H9 (cell line): ENCODE measurements around the gene CEP68. TPM values are rescaled to one million over a fixed set of nuclear protein-coding genes. Genes with fewer than 3 reads are reported as not detected.

ENCODE experiments used
- DNase-seq: peaks from one replicate; pipeline ENCODE4 v3.0.0-alpha.2; 2017
- H2AFZ ChIP-seq: one replicate; pipeline ENCODE4 v1.6.1; 2013; ENCODE audit warnings: mild to moderate bottlenecking, low read length, control low read depth, moderate library complexity
- H2AK5ac ChIP-seq: 2 replicates; pipeline ENCODE4 v1.6.1; 2013; ENCODE audit warnings: low read length, control low read depth, mixed read lengths; ENCODE audit not compliant: insufficient read length
- H2BK120ac ChIP-seq: one replicate; pipeline ENCODE4 v1.6.1; 2013; ENCODE audit warnings: low read depth, mild to moderate bottlenecking, low read length, control low read depth, inconsistent platforms; ENCODE audit not compliant: poor library complexity, severe bottlenecking
- H2BK12ac ChIP-seq: 2 replicates; pipeline ENCODE4 v1.6.1; 2013; ENCODE audit warnings: low read length, control low read depth, mixed read lengths, low read depth; ENCODE audit not compliant: insufficient read length
- H2BK15ac ChIP-seq: 2 replicates; pipeline ENCODE4 v1.6.1; 2013; ENCODE audit warnings: low read depth, low read length, control low read depth
- H2BK20ac ChIP-seq: one replicate; pipeline ENCODE4 v1.6.1; 2013; ENCODE audit warnings: low read depth, mild to moderate bottlenecking, low read length, control low read depth, inconsistent platforms; ENCODE audit not compliant: poor library complexity, severe bottlenecking
- H2BK5ac ChIP-seq: 2 replicates; pipeline ENCODE4 v1.6.1; 2013; ENCODE audit warnings: low read length, control low read depth, mixed read lengths; ENCODE audit not compliant: insufficient read length
- H3K14ac ChIP-seq: 2 replicates; pipeline ENCODE4 v1.6.1; 2013; ENCODE audit warnings: low read length, control low read depth; ENCODE audit not compliant: insufficient read depth
- H3K18ac ChIP-seq: 2 replicates; pipeline ENCODE4 v1.6.1; 2013; ENCODE audit warnings: low read depth, mild to moderate bottlenecking, mixed read lengths, low read length, control low read depth; ENCODE audit not compliant: insufficient read length
- H3K23ac ChIP-seq: 2 replicates; pipeline ENCODE4 v1.6.1; 2013; ENCODE audit warnings: low read length, control low read depth, mixed read lengths, low read depth; ENCODE audit not compliant: insufficient read length
- H3K23me2 ChIP-seq: 2 replicates; pipeline ENCODE4 v1.6.1; 2013; ENCODE audit warnings: low read depth, mild to moderate bottlenecking, mixed read lengths, low read length, control low read depth; ENCODE audit not compliant: insufficient read length, poor library complexity, severe bottlenecking
- H3K27ac ChIP-seq: 2 replicates; pipeline ENCODE4 v1.5.1; 2013; ENCODE audit warnings: low read length, control low read depth, mixed read lengths, low read depth; ENCODE audit not compliant: insufficient read length
- H3K27me3 ChIP-seq: 2 replicates; pipeline ENCODE4 v1.6.1; 2013; ENCODE audit warnings: low read length, control low read depth, inconsistent platforms; ENCODE audit not compliant: insufficient read depth
- H3K4ac ChIP-seq: 2 replicates; pipeline ENCODE4 v1.6.1; 2013; ENCODE audit warnings: low read depth, mild to moderate bottlenecking, control low read depth, inconsistent platforms, low read length, moderate library complexity
- H3K4me1 ChIP-seq: 2 replicates; pipeline ENCODE4 v1.6.1; 2013; ENCODE audit warnings: low read length, control low read depth, inconsistent platforms; ENCODE audit not compliant: insufficient read depth
- H3K4me2 ChIP-seq: 2 replicates; pipeline ENCODE4 v1.6.1; 2013; ENCODE audit warnings: low read length, control low read depth, mixed read lengths; ENCODE audit not compliant: insufficient read length, insufficient read depth
- H3K56ac ChIP-seq: 2 replicates; pipeline ENCODE4 v1.6.1; 2013; ENCODE audit warnings: low read depth, mild to moderate bottlenecking, mixed read lengths, low read length, control low read depth; ENCODE audit not compliant: insufficient read length
- H3K79me1 ChIP-seq: 2 replicates; pipeline ENCODE4 v1.6.1; 2013; ENCODE audit warnings: low read depth, mild to moderate bottlenecking, moderate library complexity, low read length, control low read depth, inconsistent platforms; ENCODE audit not compliant: insufficient read depth, poor library complexity, severe bottlenecking
- H3K79me2 ChIP-seq: 2 replicates; pipeline ENCODE4 v1.6.1; 2013; ENCODE audit warnings: low read length, control low read depth, inconsistent platforms; ENCODE audit not compliant: insufficient read depth
- H3K9ac ChIP-seq: 2 replicates; pipeline ENCODE4 v1.6.1; 2013; ENCODE audit warnings: low read length, control low read depth, mixed read lengths; ENCODE audit not compliant: insufficient read length; ENCODE audit errors: extremely low read depth
- H3K9me3 ChIP-seq: one replicate; pipeline ENCODE4 v1.6.1; 2013; ENCODE audit warnings: low read depth, low read length, inconsistent platforms; ENCODE audit not compliant: control insufficient read depth
- H3T11ph ChIP-seq: one replicate; pipeline ENCODE4 v1.6.1; 2013; ENCODE audit warnings: mild to moderate bottlenecking, low read length, control low read depth, inconsistent platforms
- H4K20me1 ChIP-seq: one replicate; pipeline ENCODE4 v1.6.1; 2013; ENCODE audit not compliant: control insufficient read depth, insufficient read length, insufficient read depth
- H4K5ac ChIP-seq: 2 replicates; pipeline ENCODE4 v1.6.1; 2013; ENCODE audit warnings: low read depth, mild to moderate bottlenecking, mixed read lengths, low read length, control low read depth; ENCODE audit not compliant: insufficient read length
- H4K8ac ChIP-seq: replicated peaks from 2 replicates; pipeline ENCODE4 v1.6.1; 2013; ENCODE audit warnings: low read length, control low read depth, mixed read lengths, low read depth; ENCODE audit not compliant: insufficient read length
- H4K91ac ChIP-seq: 2 replicates; pipeline ENCODE4 v1.6.1; 2013; ENCODE audit warnings: low read depth, mild to moderate bottlenecking, moderate library complexity, mixed read lengths, low read length, control low read depth; ENCODE audit not compliant: insufficient read length
- H3K27ac Mint-ChIP-seq, 3 experiments: 2 replicates in 2 of 3; 3 replicates in 1 of 3; pipeline ENCODE4 v1.8.0; 2020 to 2021; ENCODE audit warnings: mixed read lengths in 3 of 3, mild to moderate bottlenecking in 1 of 3, moderate library complexity in 1 of 3
- H3K27me3 Mint-ChIP-seq: 2 replicates; pipeline ENCODE4 v1.8.0; 2021; ENCODE audit warnings: low read depth, mild to moderate bottlenecking, moderate library complexity, mixed read lengths
- H3K36me3 Mint-ChIP-seq, 3 experiments: 2 replicates in 2 of 3; 3 replicates in 1 of 3; pipeline ENCODE4 v1.8.0; 2020 to 2021; ENCODE audit warnings: low read depth in 3 of 3, mixed read lengths in 3 of 3; ENCODE audit not compliant: insufficient read depth in 1 of 3
- H3K4me1 Mint-ChIP-seq, 2 experiments: 2 replicates each; pipeline ENCODE4 v1.8.0; 2020; ENCODE audit warnings: mixed read lengths in 2 of 2
- H3K4me3 Mint-ChIP-seq, 2 experiments: 2 replicates in 1 of 2; 3 replicates in 1 of 2; pipeline ENCODE4 v1.8.0; 2020 to 2021; ENCODE audit warnings: mild to moderate bottlenecking in 2 of 2, mixed read lengths in 2 of 2, moderate library complexity in 1 of 2
- H3K9me3 Mint-ChIP-seq, 2 experiments: 2 replicates in 1 of 2; 3 replicates in 1 of 2; pipeline ENCODE4 v1.8.0; 2020; ENCODE audit warnings: mild to moderate bottlenecking in 2 of 2, mixed read lengths in 2 of 2, moderate library complexity in 1 of 2
- WGBS: extraction: QIAGEN DNeasy Blood & Tissue Kit; methylation state at CpG from one replicate; pipeline ENCODE4 v1.1.7; 2013; ENCODE audit warnings: missing lambda C conversion rate, low lambda C conversion rate, mixed read lengths; ENCODE audit not compliant: insufficient read length; ENCODE audit errors: extremely low coverage; 5-methylcytosine and 5-hydroxymethylcytosine counted together
- total RNA-seq: library from RNA; stranded (reverse); gene quantifications from 2 replicates; pipeline ENCODE4 v1.2.1, GENCODE V29; 2021
- TF ChIP-seq, protein P1 (sequence below): fragments of 200-600 bp; sonication (generic); conservative IDR thresholded peaks from 3 replicates; pipeline ENCODE4 v1.8.0; 2021; ENCODE audit warnings: antibody characterized with exemption, mild to moderate bottlenecking

CEP68 gene
- total RNA-seq, 1 experiment from 2014 or later: 20.2 TPM

GRCh38 chr2:65032019-65032975 lies 23.9 kb upstream of the CEP68 start:
- Histone ChIP-seq H3K4me1 (peaks cover 8% of the 10 kb centered on the region), H4K20me1 (no peaks in the 10 kb centered on the region), H3K23me2 (no peaks in the 10 kb centered on the region), H3T11ph (no peak overlapping the region), H3K79me2 (no peaks in the 10 kb centered on the region), H3K56ac (no peak overlapping the region), H3K27me3 (no peaks in the 10 kb centered on the region), H3K4me2 (no peak overlapping the region), H4K8ac (no peak overlapping the region), H3K9me3 (no peaks in the 10 kb centered on the region), H2AK5ac (no peak overlapping the region), H3K27ac (no peak overlapping the region), H3K9ac (no peak overlapping the region), H2BK15ac (no peak overlapping the region), H2BK120ac (no peak overlapping the region), H4K91ac (no peak overlapping the region), H3K4ac (no peak overlapping the region), H2BK20ac (no peak overlapping the region), H3K18ac (no peak overlapping the region), H2BK5ac (no peak overlapping the region), H3K23ac (no peak overlapping the region), H2BK12ac (no peak overlapping the region), H2AFZ (no peak overlapping the region), H3K79me1 (no peaks in the 10 kb centered on the region), H4K5ac (no peak overlapping the region), H3K14ac (no peak overlapping the region)
- Mint-ChIP-seq H3K9me3 (no peaks in the 10 kb centered on the region), H3K27me3 (peaks cover 2% of the 10 kb centered on the region; the same call in 1 of the 2 replicates), H3K4me1 (peaks cover 26 to 29% of the 10 kb centered on the region in 2 experiments), H3K27ac (peak overlapping the region in 1 of 3 experiments; percentile 82; a peak in 5 of 7 replicates), H3K4me3 (no peak overlapping the region; a peak in 1 of 5 replicates), H3K36me3 (peaks cover 0 to 5% (median 0%) of the 10 kb centered on the region in 3 experiments; a peak in 2 of 7 replicates)
- WGBS: no CpG with 5 or more reads among the region's 13 CpGs
- TF ChIP-seq, protein P1, sequence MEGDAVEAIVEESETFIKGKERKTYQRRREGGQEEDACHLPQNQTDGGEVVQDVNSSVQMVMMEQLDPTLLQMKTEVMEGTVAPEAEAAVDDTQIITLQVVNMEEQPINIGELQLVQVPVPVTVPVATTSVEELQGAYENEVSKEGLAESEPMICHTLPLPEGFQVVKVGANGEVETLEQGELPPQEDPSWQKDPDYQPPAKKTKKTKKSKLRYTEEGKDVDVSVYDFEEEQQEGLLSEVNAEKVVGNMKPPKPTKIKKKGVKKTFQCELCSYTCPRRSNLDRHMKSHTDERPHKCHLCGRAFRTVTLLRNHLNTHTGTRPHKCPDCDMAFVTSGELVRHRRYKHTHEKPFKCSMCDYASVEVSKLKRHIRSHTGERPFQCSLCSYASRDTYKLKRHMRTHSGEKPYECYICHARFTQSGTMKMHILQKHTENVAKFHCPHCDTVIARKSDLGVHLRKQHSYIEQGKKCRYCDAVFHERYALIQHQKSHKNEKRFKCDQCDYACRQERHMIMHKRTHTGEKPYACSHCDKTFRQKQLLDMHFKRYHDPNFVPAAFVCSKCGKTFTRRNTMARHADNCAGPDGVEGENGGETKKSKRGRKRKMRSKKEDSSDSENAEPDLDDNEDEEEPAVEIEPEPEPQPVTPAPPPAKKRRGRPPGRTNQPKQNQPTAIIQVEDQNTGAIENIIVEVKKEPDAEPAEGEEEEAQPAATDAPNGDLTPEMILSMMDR: no peak
- no peak for DNase-seq
